HG03066 (cell line): ENCODE results near the gene DNAH2.
"Not testable (repeated sequence)": the region's sequence is repeated elsewhere in the genome, so short reads cannot be mapped to it uniquely, and the experiment has no call there.

Experiments
- ATAC-seq: cut with Tn5 transposase; IDR thresholded peaks from one replicate; pipeline ENCODE4 v1.9.1; 2021; ENCODE audit warnings: low read depth; ENCODE audit not compliant: unreplicated experiment

The DNAH2 gene

GRCh38 chr17:7862692-7863437 is 145.3 kb downstream of the DNAH2 start:
- ATAC-seq, result no peak

GRCh38 chr17:7864384-7864783 is 146.8 kb downstream of the DNAH2 start:
- not testable (repeated sequence) for ATAC-seq

- no peak for ATAC-seq
Measured at GRCh38 chr17:7864995-7865650, 147.6 kb downstream of the DNAH2 start.

- no peak for ATAC-seq
Measured at GRCh38 chr17:7867881-7868329, 150.4 kb downstream of the DNAH2 start.

GRCh38 chr17:7873051-7873450 is 155.5 kb downstream of the DNAH2 start:
- no peak for ATAC-seq

GRCh38 chr17:7875804-7876370 is 158.3 kb downstream of the DNAH2 start:
- ATAC-seq, result no peak

- no peak for ATAC-seq
Measured at GRCh38 chr17:7878234-7878633, 160.7 kb downstream of the DNAH2 start.

- no peak for ATAC-seq
Measured at GRCh38 chr17:7880076-7880868, 162.7 kb downstream of the DNAH2 start.

GRCh38 chr17:7881276-7882054 is 163.9 kb downstream of the DNAH2 start:
- ATAC-seq, result no peak

- ATAC-seq, result no peak
Measured at GRCh38 chr17:7882068-7882467, 164.5 kb downstream of the DNAH2 start.

- ATAC-seq, result no peak
Measured at GRCh38 chr17:7882629-7883028, 165.1 kb downstream of the DNAH2 start.
